ENCODE data around the gene SMAD6.

- TF ChIP-seq POLR2A (IDR thresholded peaks at IDR 0.05), result no peak
- TF ChIP-seq CTCF (IDR thresholded peaks at IDR 0.05), result no peak
These were observed 2.2 kb downstream of the SMAD6 start for GRCh38 chr15:66704019-66704802.

Measured in prostate gland (tissue), 2 donors.